HEK293 (cell line): ENCODE results near the gene TIAM2.

Experiments used
- CTCF ChIP-seq: fragments of 450-650 bp; formaldehyde crosslinking; IDR thresholded peaks from 2 replicates; pipeline ENCODE4 v1.5.1; 2016; ENCODE audit warnings: missing biosample characterization, missing genetic modification characterization
- FEZF1 ChIP-seq: fragments of 450-650 bp; formaldehyde crosslinking; IDR thresholded peaks from 2 replicates; pipeline ENCODE4 v1.5.1; 2016; ENCODE audit warnings: missing biosample characterization, missing genetic modification characterization
- REST ChIP-seq: fragments of 450-650 bp; formaldehyde crosslinking; IDR thresholded peaks from 2 replicates; pipeline ENCODE4 v1.5.1; 2016; ENCODE audit warnings: missing biosample characterization, missing genetic modification characterization
- SALL2 ChIP-seq: fragments of 450-650 bp; formaldehyde crosslinking; IDR thresholded peaks from 2 replicates; pipeline ENCODE4 v1.5.0; 2017; ENCODE audit warnings: missing biosample characterization, mild to moderate bottlenecking, missing genetic modification characterization, borderline replicate concordance
- ZBTB21 ChIP-seq: fragments of 450-650 bp; formaldehyde crosslinking; IDR thresholded peaks from 2 replicates; pipeline ENCODE4 v1.5.1; 2017; ENCODE audit warnings: missing biosample characterization, missing genetic modification characterization
- ZNF18 ChIP-seq: fragments of 450-650 bp; formaldehyde crosslinking; IDR thresholded peaks from 2 replicates; pipeline ENCODE4 v1.5.1; 2016; ENCODE audit warnings: missing biosample characterization, missing genetic modification characterization
- ZNF660 ChIP-seq: fragments of 450-650 bp; IDR thresholded peaks from 2 replicates; pipeline ENCODE4 v1.5.1; 2018; ENCODE audit warnings: missing biosample characterization, mild to moderate bottlenecking, missing genetic modification characterization
- ZSCAN30 ChIP-seq: fragments of 450-650 bp; IDR thresholded peaks from 2 replicates; pipeline ENCODE4 v1.5.1; 2018; ENCODE audit warnings: missing biosample characterization, mild to moderate bottlenecking, missing genetic modification characterization, moderate library complexity
- TF ChIP-seq, protein P1 (sequence below): fragments of 450-650 bp; formaldehyde crosslinking; optimal IDR thresholded peaks from 2 replicates; pipeline ENCODE3; 2016; ENCODE audit warnings: missing biosample characterization, mild to moderate bottlenecking, missing genetic modification characterization

- no peak for TF ChIP-seq CTCF (tag by site-specific recombination)
- no peak for TF ChIP-seq ZNF18 (tag by site-specific recombination)
- no peak for TF ChIP-seq ZNF660
- no peak for TF ChIP-seq ZSCAN30 (tag by site-specific recombination)
- no peak for TF ChIP-seq REST
- no peak for TF ChIP-seq ZBTB21 (tag by site-specific recombination)
- TF ChIP-seq FEZF1 (tag by site-specific recombination): no peak
- TF ChIP-seq SALL2: no peak
- TF ChIP-seq, protein P1, sequence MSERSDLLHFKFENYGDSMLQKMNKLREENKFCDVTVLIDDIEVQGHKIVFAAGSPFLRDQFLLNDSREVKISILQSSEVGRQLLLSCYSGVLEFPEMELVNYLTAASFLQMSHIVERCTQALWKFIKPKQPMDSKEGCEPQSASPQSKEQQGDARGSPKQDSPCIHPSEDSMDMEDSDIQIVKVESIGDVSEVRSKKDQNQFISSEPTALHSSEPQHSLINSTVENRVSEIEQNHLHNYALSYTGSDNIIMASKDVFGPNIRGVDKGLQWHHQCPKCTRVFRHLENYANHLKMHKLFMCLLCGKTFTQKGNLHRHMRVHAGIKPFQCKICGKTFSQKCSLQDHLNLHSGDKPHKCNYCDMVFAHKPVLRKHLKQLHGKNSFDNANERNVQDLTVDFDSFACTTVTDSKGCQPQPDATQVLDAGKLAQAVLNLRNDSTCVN (tag by site-specific recombination): no peak
These were observed 38.2 kb upstream of the TIAM2 start for GRCh38 chr6:154956771-154957522.
